GM12878 (cell line): Measurements from ENCODE around the gene PSENEN.

ENCODE experiments used
- CBFB ChIP-seq: IDR thresholded peaks from 2 replicates; pipeline ENCODE4 v1.6.1; 2016; ENCODE audit warnings: antibody characterized with exemption, low read depth
- CTCF ChIP-seq, 3 experiments: IDR thresholded peaks in 2 of 3; conservative IDR thresholded peaks in 1 of 3; 2 replicates each; pipeline ENCODE4 v1.5.1; 2011; ENCODE audit warnings: low read depth in 3 of 3, low read length in 3 of 3, mild to moderate bottlenecking in 3 of 3, control low read depth in 2 of 3, moderate library complexity in 2 of 3, inconsistent platforms in 1 of 3, mixed read lengths in 1 of 3; ENCODE audit not compliant: control insufficient read depth in 2 of 3, insufficient read depth in 1 of 3; ENCODE audit errors: extremely low read depth in 1 of 3
- EZH2 ChIP-seq: IDR thresholded peaks from 2 replicates; pipeline ENCODE4 v1.6.1; 2012; ENCODE audit warnings: low read depth, mild to moderate bottlenecking, control low read depth, inconsistent platforms, low read length, borderline replicate concordance; ENCODE audit not compliant: control insufficient read depth
- HDAC2 ChIP-seq: fragments of 200-600 bp; sonication (generic); IDR thresholded peaks from 2 replicates; pipeline ENCODE4 v1.6.1; 2017
- RAD21 ChIP-seq: IDR thresholded peaks from 2 replicates; pipeline ENCODE4 v1.6.1; 2011; ENCODE audit warnings: mild to moderate bottlenecking, low read depth, low read length, moderate library complexity; ENCODE audit not compliant: insufficient read depth
- REST ChIP-seq: IDR thresholded peaks from 2 replicates; pipeline ENCODE4 v1.6.1; 2012; ENCODE audit warnings: mild to moderate bottlenecking, low read depth, low read length
- SP1 ChIP-seq: IDR thresholded peaks from one replicate; pipeline ENCODE4 v1.6.1; 2011; ENCODE audit warnings: low read depth, low read length
- YY1 ChIP-seq: IDR thresholded peaks from 2 replicates; pipeline ENCODE4 v1.6.1; 2011; ENCODE audit warnings: low read depth, mild to moderate bottlenecking, low read length

- no peak for TF ChIP-seq CTCF (IDR thresholded peaks at IDR 0.05 in 2 of 3, conservative IDR thresholded peaks at IDR 0.05 in 1 of 3; ENCODE audit: control insufficient read depth in 2 of 3, extremely low read depth in 1 of 3, insufficient read depth in 1 of 3, low read depth in 3 of 3, low read length in 3 of 3)
- no peak for TF ChIP-seq RAD21
- no peak for TF ChIP-seq REST
- TF ChIP-seq CBFB = no peak
- TF ChIP-seq SP1 = no peak
- no peak for TF ChIP-seq YY1
- no peak for TF ChIP-seq EZH2
- TF ChIP-seq HDAC2 = no peak
These were observed 5.4 kb upstream of the PSENEN start for GRCh38 chr19:35740108-35740422.
